HCEC 1CT (cell line): ENCODE measurements around the gene CRYGN.

Experiments
- DNase-seq: peaks from one replicate; pipeline ENCODE4 v3.0.0-alpha.2; 2017

Gene CRYGN

DNA sequence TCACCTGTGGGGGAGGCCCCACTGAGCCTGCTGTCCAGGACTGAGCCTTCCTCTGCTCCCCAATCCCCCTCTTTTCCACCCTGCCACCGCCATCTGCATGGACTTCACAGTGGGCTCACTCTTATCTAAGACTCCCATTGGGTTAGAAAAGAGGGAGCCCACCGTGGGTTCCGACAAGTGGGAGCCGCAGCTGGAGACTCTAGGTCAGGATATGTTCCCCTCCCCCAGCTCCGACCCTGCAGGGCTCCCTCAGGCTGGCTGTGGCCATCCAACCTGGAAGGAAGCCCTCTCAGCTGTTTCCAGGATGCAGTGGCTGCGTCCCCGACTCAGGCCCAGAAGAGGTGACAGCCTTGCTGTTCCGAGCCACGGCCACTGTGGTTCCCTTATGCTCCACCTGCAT is 34.9 kb downstream of the CRYGN start:
- DNase-seq = no peak

DNA sequence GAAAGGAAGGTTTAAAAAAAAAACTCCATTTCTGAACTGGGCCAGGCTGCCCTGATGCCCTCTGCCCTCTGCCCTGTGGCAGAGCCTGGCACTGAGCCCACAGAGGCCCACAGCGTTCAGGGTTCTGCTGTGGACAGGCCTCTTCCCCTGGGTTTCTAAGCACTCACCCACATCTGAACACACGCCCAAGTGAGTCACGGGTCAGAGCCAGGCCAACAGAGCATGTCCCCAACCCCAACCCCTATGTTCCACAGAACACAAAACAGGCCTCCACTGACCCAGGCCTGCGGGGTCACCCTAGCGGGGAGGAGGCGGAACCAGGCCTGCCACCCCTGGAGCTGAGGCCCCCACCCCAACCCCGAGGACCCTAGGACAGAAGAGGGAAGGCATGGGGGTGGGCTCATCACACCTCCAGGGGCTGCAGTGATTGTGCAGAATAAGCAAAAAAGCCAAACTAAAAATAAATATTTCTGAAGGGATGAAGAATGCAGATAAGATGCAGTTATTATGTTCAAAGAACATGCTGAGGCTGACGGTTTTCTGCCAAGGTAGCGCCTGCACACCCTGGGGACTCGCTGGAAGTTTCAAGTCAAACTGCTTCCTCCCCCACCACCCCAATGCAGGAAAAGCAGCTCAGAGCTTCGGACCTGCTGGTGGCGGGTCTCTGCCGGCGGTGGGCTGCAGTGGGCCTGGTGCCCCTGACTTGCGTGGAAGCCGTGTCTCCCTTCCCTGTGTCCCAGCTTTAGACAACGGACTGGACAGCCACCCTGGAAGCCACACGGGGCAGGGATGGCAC is 35.5 kb downstream of the CRYGN start:
- no peak for DNase-seq

DNA sequence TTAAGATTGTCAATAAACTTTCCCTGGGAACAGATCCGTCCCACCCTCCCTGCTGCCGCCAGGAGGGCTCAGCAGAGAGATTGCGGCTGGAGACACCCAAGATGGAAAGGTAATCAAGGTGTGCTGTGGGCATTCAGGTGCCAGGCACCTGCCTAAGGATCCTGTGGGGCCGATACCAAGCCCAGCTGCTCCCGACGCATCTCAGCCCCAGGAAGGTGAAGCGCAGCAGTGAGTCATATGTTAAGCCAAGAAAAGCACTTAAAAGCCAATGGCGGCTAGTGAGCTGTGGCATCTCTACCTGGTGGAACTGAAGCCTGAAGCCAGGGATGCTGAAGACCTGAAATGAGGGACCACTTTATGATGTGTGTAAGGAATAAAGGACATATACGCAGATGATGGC is 36.2 kb downstream of the CRYGN start:
- DNase-seq = no peak

DNA sequence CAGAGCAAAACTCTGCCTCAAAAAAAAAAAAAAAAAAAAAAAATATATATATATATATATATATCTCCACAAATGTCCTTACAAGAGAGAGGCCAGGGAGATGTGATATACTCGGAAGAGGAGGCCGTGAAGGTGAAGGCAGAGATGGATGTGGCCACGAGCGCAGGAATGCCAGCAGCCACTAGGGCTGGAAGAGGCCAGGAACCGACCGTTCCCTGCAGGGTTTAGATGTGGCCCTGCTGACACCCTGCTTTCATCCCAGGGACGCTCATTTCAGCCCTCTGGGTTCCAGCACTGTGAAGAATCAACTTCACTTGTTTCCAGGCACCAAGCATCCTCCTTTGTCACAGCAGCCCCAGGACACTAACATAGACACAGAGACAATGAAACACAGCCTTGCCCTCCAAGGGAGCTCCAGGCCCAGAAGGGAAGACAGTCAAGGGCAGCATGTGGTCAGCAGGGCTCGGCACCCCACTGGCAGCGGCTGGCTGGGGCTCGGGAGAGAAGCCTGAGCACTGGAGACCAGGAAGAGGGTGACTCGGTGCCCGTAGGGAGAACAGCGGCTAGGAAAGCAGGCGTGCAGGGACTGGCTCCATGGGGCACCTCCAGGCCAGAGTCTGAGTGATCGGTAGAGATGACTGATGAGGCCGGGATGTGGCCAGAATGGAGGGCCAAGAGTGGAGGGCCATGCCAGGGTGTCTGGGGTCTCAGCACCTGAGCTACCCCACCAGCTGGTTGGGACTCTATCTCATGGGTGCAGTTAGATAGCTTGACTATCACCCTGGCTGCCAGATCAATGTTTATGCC is 37.7 kb downstream of the CRYGN start:
- DNase-seq = no peak

DNA sequence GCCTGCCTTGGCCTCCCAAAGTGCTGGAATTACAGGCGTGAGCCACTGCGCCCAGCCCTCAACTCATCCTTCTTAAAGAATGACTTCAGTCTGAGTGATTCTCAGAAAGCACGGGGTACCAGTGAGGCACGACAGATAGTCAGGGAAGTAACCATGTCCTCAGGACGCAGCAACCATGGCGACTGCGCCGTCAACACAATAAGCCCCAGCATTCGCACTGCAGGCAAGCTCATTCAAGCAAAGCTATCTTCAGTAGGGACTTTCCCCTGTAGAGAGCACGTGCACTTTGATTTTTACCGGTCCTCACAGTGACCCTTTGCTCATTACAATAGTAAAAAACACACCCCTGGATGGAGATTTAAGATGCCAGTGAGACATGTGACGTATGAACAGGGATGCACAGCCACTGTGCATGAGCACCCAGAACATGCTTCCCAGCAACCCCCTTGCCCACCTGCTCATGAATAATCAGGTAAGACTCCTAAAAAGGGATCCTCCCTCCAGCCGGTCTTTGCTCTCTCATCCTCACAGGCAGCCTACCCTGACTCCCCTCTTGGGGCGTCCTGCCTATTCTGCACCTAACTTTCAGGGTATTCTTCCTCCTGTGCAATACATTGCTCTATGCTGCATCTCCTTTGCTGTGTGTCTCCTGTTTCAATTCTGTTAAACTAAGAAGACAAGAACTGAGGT is 39.2 kb downstream of the CRYGN start:
- no peak for DNase-seq

DNA sequence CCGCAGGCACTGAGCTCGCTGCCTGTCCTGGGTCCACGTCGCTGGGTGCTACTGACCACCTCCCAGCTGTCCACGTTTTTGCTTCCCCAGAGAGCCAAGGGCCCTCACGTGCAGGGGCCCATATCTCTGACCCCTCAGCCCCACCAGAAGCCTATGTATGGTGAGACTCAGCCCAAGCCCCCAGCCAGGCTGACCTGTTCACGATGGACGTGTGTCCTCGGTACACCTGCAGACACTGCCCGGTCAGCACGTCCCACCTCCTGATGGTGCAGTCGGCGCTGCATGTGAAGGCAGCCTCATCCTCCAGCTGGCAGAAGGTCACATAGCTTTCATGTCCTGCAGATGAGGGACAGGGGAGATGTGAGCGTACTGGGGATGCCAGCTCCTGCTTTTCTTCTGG is 40.0 kb downstream of the CRYGN start:
- no peak for DNase-seq

DNA sequence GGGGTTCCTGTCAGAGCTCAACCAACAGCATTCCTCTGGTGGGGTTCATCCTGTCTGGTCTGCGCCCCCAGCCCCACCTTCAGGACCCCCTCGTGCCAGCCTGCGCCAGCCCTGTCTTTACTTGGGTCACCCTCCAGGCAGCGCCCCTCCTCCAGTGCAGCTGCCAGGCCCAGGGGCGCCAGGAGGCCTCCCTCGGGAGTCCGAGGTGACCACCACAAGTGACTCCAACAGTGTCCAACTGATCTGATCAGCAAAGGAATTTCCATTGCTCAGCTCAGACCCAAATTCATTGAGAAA is 40.7 kb downstream of the CRYGN start:
- DNase-seq = no peak

DNA sequence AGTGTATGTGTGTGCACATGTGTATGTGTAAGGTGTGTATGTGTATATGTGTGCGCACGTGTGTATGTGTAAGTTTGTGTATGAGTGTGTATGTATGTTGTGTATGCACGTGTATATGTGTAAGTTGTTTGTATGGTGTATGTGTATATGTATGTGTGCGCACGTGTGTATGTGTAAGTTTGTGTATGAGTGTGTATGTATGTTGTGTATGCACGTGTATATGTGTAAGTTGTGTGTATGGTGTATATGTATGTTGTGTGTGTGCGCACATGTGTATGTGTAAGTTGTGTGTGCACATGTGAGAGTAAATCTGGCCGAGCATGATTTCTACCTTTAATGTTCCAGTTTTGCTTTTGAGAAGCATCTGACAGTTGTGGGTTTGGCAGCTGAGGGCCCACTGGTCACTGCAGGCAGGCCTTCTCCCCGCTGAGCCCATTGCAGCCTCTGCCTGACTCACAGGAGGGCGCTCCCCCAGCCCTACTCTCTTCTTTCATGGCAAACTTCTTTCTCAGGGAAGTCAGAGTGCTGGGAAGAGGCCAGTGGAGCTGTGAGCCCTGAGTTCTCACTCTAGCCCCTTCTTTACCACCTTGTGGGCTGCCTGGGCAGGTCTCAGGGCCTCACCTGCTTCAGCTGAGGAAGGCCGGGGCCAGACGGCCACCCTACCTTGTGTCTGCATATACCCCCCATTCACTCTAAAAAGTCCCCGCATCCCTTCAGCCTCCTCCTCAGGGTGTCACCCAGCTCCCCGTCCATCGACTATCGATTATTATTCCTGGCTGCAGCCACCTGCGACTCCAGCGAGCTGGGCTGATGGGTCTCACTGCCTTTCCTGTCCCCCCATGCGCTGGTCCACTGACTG is 41.3 kb downstream of the CRYGN start:
- DNase-seq = no peak

DNA sequence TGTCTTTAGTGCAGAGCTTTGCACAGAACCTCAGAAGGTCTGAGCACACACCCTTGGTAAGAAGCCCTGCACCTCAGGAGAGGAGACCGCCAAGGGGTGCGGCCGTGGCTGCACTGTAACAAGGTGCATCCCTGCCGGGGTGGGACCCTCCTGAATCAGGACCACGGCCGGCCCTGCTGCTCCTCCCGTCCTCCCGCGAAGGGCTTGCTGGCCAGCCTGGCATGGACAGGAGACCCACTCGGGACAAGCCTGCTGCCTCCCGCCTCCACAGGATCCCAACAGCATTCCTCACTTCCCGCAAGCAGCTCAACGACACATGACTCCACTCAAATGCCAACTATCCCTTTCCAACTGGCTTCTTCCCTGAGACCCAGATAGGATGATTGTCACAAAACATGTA is 42.9 kb downstream of the CRYGN start:
- DNase-seq = no peak

DNA sequence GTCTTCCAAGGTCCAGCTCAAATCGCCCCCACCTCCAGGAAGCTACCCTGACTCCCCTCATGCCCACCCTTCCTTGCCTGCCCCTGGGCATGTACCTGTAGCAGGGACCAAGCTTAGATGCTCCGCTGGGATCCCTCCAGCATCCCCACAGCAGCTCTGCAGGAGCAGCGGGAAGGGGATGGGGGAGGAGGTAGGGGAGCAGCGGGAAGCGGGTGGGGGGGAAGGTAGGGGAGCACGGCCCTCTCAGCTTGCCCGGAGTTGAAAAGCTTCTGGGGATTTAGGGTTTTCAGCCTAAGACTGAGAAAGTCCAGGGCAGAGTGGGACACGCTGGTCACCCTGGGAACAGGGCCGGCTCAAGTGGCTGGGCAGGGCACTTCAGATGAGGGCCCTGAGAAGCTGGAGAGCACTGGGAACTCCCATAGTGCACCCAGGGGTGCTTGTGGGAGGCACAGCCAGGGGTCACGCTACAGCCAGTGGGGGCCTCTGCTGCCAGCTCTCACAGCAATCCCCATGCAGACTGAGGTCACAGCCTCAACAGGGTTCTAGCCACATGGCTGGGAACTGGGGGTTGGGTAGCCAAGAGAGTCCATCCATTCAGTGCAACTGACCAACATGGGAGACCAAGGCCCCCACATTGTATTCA is 43.5 kb downstream of the CRYGN start:
- DNase-seq = no peak

DNA sequence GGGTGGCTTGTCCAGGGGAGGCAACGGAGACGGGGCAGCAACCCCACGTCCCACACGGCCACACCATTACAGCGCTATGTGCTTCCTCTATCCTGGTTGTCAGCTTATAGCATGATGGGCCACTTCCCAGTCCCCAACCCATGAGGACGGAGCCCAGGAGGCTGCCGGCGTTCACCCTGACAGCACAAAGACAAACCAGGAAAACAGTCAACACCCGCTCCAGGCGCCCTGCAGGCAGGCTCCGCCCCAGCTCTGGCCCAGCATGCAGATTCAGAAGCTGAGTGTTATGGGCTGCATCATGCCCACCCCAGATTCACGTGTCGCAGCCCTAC is 44.9 kb downstream of the CRYGN start:
- DNase-seq = no peak

DNA sequence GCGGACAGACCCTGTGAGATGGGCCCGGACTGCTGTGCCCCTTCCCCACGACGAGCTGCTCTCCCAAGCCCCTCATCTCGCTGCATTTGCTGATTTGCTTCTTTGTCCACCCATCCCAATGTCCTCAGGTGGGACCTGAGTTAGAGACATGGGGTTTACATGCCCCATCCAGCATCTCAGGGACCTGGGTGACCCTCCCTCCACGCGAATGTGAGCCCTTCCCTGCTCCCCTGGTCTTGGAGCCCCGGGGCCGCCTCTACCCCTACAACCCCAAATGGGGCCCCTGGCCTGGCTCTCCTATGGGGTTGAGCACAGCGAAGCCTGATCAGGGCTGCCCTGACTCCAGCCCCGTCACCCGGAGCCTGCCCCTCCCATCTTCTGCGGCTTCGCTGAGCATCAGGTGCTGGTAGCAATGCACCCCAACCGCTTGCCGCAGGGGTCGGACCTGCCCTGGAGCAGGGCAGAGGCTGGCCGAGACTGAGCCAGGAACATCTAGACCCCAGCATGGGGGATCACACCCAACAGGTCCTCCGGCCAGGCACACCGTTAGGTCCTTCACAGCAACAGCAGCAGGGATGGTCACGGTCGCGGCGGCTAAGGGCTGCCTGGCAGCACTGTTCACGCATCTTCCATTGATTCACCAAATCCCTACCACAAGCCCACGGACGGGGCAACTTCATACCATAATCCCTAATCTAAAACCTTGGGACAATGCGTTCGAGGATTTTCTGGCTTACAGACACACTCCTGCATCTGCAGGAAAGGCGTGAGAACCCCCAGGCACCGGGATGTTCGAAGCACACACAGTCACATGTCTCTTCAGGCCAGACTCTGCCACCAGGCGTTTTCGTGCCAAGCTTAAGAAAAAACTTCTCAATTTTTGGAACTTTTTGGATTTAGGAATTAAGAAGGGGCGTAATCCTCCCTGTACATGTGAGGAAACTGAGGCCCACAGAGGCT is 45.6 kb downstream of the CRYGN start:
- no peak for DNase-seq

DNA sequence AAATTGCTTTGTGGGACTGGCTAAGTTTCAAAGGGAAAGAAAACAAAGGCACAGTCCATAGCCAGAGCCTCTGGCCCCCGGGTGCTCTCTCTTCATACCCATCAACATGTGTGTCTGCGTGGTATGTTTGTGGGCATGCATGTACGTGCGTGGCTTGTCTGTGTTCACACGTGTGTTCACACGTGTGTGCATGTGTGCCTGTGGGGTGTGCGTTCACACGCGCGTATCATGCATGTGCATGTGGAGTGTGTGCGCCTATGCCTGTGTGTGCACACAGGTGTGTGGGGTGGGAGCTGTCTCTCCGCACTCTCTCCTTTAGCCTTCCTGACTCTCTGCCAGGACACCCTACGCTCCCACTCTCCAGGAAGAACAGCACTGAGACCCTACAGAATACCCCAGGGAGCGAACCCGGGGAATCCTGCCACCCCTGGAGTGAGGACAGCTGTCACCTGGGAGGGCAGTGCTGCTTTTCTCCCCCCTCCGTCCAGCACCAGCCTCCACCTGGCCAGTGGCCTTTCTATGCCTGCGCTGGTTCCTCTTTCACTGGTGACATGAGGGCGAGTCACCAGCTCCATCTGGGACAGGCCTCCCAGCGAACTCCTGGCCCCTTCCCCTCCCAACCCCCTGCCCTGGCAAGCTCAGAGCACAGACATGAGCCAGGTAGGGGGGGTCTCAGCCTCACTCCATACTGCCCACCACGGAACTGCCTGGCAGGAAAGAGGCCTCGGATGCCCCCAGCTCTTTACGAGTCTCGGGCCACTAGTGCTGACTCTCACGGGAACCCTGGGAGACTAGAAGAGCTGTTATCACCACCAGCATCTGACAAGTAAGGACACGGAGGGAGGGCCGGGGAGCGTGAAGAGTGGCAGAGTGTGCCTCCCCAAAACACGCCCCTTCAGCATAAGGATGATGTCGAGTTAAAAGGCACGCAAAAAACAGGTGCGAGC is 46.6 kb downstream of the CRYGN start:
- DNase-seq = no peak

DNA sequence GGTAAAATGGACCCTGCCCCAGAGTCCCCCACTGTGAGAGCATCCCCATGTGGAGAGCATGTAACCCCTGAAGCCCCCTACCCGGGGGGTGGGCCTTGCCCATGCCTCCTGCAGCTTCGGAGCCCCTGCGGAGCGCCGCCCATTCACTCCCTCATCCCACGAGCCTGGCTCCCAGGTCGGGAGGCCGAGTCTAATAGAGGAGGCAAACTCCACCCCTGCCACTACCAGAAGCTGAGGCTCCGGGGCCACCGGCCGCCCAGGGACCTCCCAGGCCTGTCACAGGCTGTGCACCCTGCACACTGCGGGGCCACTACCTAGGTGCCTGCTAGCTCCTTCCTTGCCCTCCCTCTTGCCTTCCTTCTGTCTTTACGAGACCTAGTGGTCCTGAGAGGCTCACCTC is 47.5 kb downstream of the CRYGN start:
- no peak for DNase-seq

DNA sequence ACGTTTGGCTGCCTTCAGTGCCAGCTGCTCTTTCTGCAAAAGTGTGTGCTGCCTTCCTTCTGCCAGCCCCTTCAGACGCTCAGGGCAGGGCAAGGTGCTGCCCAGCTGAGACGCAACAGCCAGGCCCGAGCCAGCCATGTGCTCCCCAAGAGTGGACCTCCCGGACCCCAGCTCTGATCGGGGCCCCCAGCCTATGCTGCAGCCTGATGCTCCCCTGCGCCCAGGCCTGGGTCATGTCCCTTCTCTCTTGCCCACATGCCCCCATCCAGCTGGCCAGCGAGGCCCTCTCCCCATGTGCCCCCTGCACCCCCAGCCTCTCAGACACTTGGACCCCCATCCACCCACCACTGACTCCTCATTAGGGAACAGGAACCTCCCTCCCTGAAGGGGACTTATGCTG is 47.9 kb downstream of the CRYGN start:
- DNase-seq = no peak

DNA sequence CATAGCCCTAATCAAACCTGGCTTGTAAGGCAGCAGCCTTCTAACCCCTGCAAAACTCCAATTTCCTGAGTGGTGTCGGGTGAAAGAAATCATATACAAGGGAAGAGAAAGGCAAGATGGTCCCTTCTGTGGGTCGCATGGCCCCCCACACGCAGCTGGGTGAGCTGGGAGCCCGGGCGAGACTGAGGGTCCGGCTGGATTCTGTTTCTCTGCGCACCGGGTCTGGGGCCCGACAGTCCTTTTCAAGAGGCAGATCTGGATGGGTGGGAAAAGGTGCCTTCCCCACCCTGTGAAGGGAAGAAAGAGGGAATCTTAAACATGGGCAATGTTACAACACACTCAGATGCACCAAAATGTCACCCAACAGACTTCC is 48.6 kb downstream of the CRYGN start:
- no peak for DNase-seq

DNA sequence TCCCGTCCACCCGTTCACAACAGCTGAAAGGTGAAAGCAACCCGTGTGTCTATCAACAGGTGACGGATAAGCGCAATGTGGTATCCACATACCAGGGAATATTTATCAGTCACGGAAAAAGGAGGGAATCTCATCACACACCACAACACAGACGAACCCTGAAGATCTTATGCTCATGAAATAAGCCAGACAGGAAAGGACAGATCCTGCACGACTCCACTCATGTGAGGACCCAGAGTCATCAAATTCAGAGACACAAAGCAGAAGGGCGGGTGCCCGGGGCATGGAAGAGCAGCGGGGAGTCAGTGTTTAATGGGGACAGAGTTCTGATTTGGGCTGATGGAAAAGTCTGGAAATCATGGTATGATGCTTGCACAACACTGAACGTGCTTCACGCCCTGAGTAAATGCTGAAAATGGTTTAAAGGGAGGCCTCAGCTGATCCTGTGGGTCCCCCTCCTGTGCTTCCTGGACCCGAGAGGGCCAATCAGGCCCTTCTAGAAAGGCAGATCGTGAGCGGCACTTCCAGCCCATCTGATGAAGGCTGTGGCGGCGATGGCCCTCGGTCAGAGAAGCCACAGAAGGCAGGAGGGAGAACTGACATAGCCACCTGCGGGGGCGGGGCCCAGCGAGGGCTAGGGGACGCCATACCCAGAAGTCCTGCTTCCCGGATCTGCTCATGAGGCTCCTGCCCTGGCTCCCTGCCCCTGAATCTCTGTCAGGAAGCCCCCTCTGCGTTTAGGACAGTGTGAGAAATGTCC is 49.2 kb downstream of the CRYGN start:
- DNase-seq = no peak

DNA sequence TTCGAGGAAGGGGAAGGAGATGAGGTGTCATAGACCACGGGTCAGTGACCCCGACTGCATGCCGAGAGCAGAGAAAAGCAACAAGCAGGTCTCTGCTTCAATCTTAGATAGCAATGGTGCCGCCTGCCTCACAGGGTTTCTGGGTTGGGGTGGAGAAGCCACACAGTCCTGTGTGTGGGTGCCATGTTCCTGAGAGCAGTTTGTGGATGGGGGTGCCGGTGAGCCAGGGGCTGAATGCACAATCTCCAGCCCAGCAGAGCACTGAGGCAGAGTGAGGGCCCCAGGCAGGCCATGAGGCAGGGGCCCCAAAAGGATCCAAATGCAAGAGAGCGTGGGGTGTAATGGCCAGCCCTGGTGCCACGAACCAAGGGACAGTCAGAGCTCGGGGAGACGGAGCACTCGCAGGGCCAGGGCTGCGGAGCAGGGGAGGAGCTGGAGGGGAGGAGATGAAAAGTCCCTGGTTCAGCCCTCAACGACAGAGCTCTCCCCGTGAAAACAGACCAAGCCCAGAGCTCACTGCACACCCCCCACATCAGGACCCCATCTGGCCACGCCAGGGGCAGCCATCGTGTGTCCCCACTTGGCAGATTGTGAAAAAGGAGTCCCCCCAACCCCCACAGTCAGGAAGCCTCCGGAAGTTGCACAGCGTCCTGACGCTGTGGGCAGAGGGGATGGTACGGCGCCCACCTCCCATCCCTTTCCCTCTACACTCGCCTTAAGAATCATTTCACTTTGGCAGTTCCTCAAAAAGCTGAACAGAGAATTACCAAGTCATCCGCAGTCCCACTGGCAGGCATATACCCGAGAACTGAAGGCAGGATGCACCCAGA is 50.0 kb downstream of the CRYGN start:
- DNase-seq = no peak
